ENCODE data around the gene PVALB. TPM values are rescaled to one million over a fixed set of nuclear protein-coding genes. Genes with fewer than 3 reads are reported as not detected.

PVALB gene
- total RNA-seq, 1 experiment from 2014 or later: not detected

GRCh38 chr22:36768616-36769015 is 48.2 kb downstream of the PVALB start (continued):
- no peak for TF ChIP-seq YY1 (IDR thresholded peaks at IDR 0.05; ENCODE audit: extremely low read depth, insufficient replicate concordance, low read depth, low read length)
- no peak for TF ChIP-seq SIN3A (IDR thresholded peaks at IDR 0.05; ENCODE audit: low read depth)
- TF ChIP-seq SP1 (IDR thresholded peaks at IDR 0.05; ENCODE audit: low read depth): no peak
- TF ChIP-seq EZH2phosphoT487 (IDR thresholded peaks at IDR 0.05; ENCODE audit: borderline replicate concordance): no peak
- no peak for TF ChIP-seq POLR2A (IDR thresholded peaks at IDR 0.05; ENCODE audit: borderline replicate concordance, extremely low read depth, insufficient read depth, insufficient read length)
- no peak for TF ChIP-seq TCF7L2 (IDR thresholded peaks at IDR 0.05; ENCODE audit: borderline replicate concordance, extremely low read depth, insufficient read depth, insufficient read length)
- no peak for TF ChIP-seq CTCF (IDR thresholded peaks at IDR 0.05 in 2 of 3, conservative IDR thresholded peaks at IDR 0.05 in 1 of 3; ENCODE audit: borderline replicate concordance in 1 of 3, insufficient read depth in 1 of 3, low read depth in 2 of 3, low read length in 2 of 3)
- no peak for TF ChIP-seq ATF3 (IDR thresholded peaks at IDR 0.05)
- TF ChIP-seq ZNF274 (IDR thresholded peaks at IDR 0.05; ENCODE audit: low read depth, low read length): no peak
- TF ChIP-seq SRF (IDR thresholded peaks at IDR 0.05; ENCODE audit: low read depth): no peak

- TF ChIP-seq CBX3 (IDR thresholded peaks at IDR 0.05; ENCODE audit: low read depth) (no peak), ZBTB33 (IDR thresholded peaks at IDR 0.05; ENCODE audit: extremely low read depth, insufficient replicate concordance, low read length) (no peak), EGR1 (IDR thresholded peaks at IDR 0.05; ENCODE audit: low read depth) (no peak), EZH2 (IDR thresholded peaks at IDR 0.05) (no peak), YY1 (IDR thresholded peaks at IDR 0.05; ENCODE audit: extremely low read depth, insufficient replicate concordance, low read depth, low read length) (no peak)
- no TSS peak for BruUV-seq (replicated peaks)
- Histone ChIP-seq H3K27me3 (ENCODE audit: insufficient read depth, low read length) (no peaks in the 10 kb centered on the region), H2AFZ (ENCODE audit: low read depth, low read length, poor library complexity, severe bottlenecking) (no peak overlapping the region), H3K9ac (ENCODE audit: low read length) (no peak overlapping the region), H3K79me2 (ENCODE audit: insufficient read depth, low read length) (no peaks in the 10 kb centered on the region), H3K27ac (ENCODE audit: low read depth, low read length) (no peak overlapping the region), H3K9me2 (ENCODE audit: insufficient read depth) (no peaks in the 10 kb centered on the region), H3K9me3 (ENCODE audit: control insufficient read depth in 1 of 2, insufficient read depth in 1 of 2, low read depth in 1 of 2, low read length in 2 of 2) (no peaks in the 10 kb centered on the region), H3K4me1 (ENCODE audit: control insufficient read depth in 1 of 2, insufficient read depth in 2 of 2, low read length in 2 of 2) (peaks cover 0 to 7% of the 10 kb centered on the region in 2 experiments; a peak in 1 of 4 replicates), H3K36me3 (ENCODE audit: control insufficient read depth in 1 of 2, insufficient read depth in 2 of 2, low read length in 2 of 2) (no peaks in the 10 kb centered on the region; a peak in 1 of 4 replicates), H3K4me3 (replicated peaks in 1 of 2; ENCODE audit: low read depth in 1 of 2, low read length in 2 of 2) (no peak overlapping the region), H3K4me2 (ENCODE audit: low read length) (no peak overlapping the region), H4K20me1 (ENCODE audit: insufficient read depth) (no peaks in the 10 kb centered on the region)
- POLR2A ChIA-PET: no interaction called here
- RAD21 ChIA-PET (ENCODE audit: low non-redundant PET in 1 of 2, low total read pairs in 2 of 2, uncharacterized antibody in 2 of 2, unreplicated experiment in 2 of 2): no interaction called here
- CTCF ChIA-PET: no interaction called here
- DNase-seq (ENCODE audit: low read depth, low spot score) (no peak), ATAC-seq (no peak)
- intact Hi-C loops (cut with micrococcal nuclease): no loop called here
Observed at GRCh38 chr22:36768141-36768540, 48.7 kb downstream of the PVALB start.

All from HCT116 (cell line).